Left colon (tissue), 2 donors: ENCODE results near the gene SSBP2. TPM values are rescaled to one million over a fixed set of nuclear protein-coding genes. Genes with fewer than 3 reads are reported as not detected.

Experiments
- ATAC-seq: fragments of 200-7000 bp; cut with Tn5 transposase; one replicate; pipeline ENCODE4 v1.9.1; 2020; ENCODE audit warnings: mild to moderate bottlenecking, moderate library complexity
- DNase-seq, 2 donors: peaks; one replicate each; pipeline ENCODE4 v3.0.0-alpha.2; 2020
- intact Hi-C, 2 donors: fragments of 100-400 bp; cut with DNase I in 1 of 2; cut with micrococcal nuclease in 1 of 2; formaldehyde crosslinking; loops; one replicate each; pipeline versions ENCODE4 v1.11.2 to v1.14.0; 2022; cut with DNase I, micrococcal nuclease
- total RNA-seq, 2 donors: library from RNA; stranded (reverse); fragmentation: NEBNext Ultra II Directional; extraction: Animal tissue kit (Norgen Biotek cat#: 25700); gene quantifications; one replicate each; pipeline ENCODE4 v1.2.1, GENCODE V29; 2021
- donor health status: DM: no; HTN: no; CAD: no.
- donor health status: DM: yes; HTN: yes; CAD: no.

The SSBP2 gene
- total RNA-seq, 2 donors from 2014 or later: 13.3 to 25.7 TPM

GRCh38 chr5:81558188-81558587 lies 192.7 kb downstream of the SSBP2 start:
- DNase-seq (no peak), ATAC-seq (no peak)
- intact Hi-C loops: no loop called here

GRCh38 chr5:81556809-81557208 lies 194.1 kb downstream of the SSBP2 start:
- intact Hi-C loops: no loop called here
- ATAC-seq: no peak

GRCh38 chr5:81555865-81556264 lies 195.0 kb downstream of the SSBP2 start:
- intact Hi-C loops: no loop called here
- no peak for DNase-seq
- ATAC-seq: no peak

More at GRCh38 chr5:81556809-81557208, 194.1 kb downstream of the SSBP2 start:
- no peak for DNase-seq

- ATAC-seq (no peak), DNase-seq (no peak)
- intact Hi-C loops: no loop called here
Measured at GRCh38 chr5:81554647-81555046, 196.2 kb downstream of the SSBP2 start.

GRCh38 chr5:81553567-81554212 lies 197.2 kb downstream of the SSBP2 start:
- ATAC-seq: peak; percentile 36
- DNase-seq: no peak
- intact Hi-C loops: no loop called here

- no peak for DNase-seq
- ATAC-seq: no peak
- intact Hi-C loops: no loop called here
Measured at GRCh38 chr5:81552852-81553566, 197.9 kb downstream of the SSBP2 start.

GRCh38 chr5:81549123-81549522 lies 201.8 kb downstream of the SSBP2 start:
- intact Hi-C loops: no loop called here
- no peak for ATAC-seq
- DNase-seq: no peak

GRCh38 chr5:81547001-81547400 lies 203.9 kb downstream of the SSBP2 start:
- no peak for ATAC-seq
- intact Hi-C loops: no loop called here

GRCh38 chr5:81545911-81546310 lies 205.0 kb downstream of the SSBP2 start:
- DNase-seq (no peak), ATAC-seq (no peak)
- intact Hi-C loops: no loop called here

More at GRCh38 chr5:81547001-81547400, 203.9 kb downstream of the SSBP2 start:
- no peak for DNase-seq

- DNase-seq: no peak
- ATAC-seq: peak; percentile 98
- intact Hi-C loops: no loop called here
Measured at GRCh38 chr5:81544351-81545018, 206.4 kb downstream of the SSBP2 start.

- DNase-seq: no peak
- ATAC-seq: no peak
- intact Hi-C loops: no loop called here
Measured at GRCh38 chr5:81542242-81542641, 208.7 kb downstream of the SSBP2 start.

- ATAC-seq (no peak), DNase-seq (no peak)
- intact Hi-C loops: no loop called here
Measured at GRCh38 chr5:81537905-81538547, 212.9 kb downstream of the SSBP2 start.

- intact Hi-C loops: no loop called here
- ATAC-seq: no peak
Measured at GRCh38 chr5:81534441-81534840, 216.5 kb downstream of the SSBP2 start.

GRCh38 chr5:81533629-81534405 lies 217.1 kb downstream of the SSBP2 start:
- ATAC-seq: no peak
- DNase-seq: no peak
- intact Hi-C loops: no loop called here

More at GRCh38 chr5:81534441-81534840, 216.5 kb downstream of the SSBP2 start:
- no peak for DNase-seq

GRCh38 chr5:81530919-81531318 lies 220.0 kb downstream of the SSBP2 start:
- ATAC-seq (no peak), DNase-seq (no peak)
- intact Hi-C loops: no loop called here

- ATAC-seq: no peak
- intact Hi-C loops: no loop called here
- no peak for DNase-seq
Measured at GRCh38 chr5:81525690-81526089, 225.2 kb downstream of the SSBP2 start.

GRCh38 chr5:81524015-81524414 lies 226.9 kb downstream of the SSBP2 start:
- DNase-seq (no peak), ATAC-seq (no peak)
- intact Hi-C loops: no loop called here

GRCh38 chr5:81522571-81522970 lies 228.3 kb downstream of the SSBP2 start:
- no peak for ATAC-seq
- intact Hi-C loops: no loop called here

GRCh38 chr5:81520769-81521168 lies 230.1 kb downstream of the SSBP2 start:
- intact Hi-C loops: no loop called here
- DNase-seq: no peak
- no peak for ATAC-seq

More at GRCh38 chr5:81522571-81522970, 228.3 kb downstream of the SSBP2 start:
- no peak for DNase-seq
